Activated T-helper 9 cell treated with anti-CD3 and anti-CD28 coated beads, Interleukin-2, amount 50 U/mL, for 16 hours (primary cell): ENCODE data around the gene CRYBG1.
"Not testable (repeated sequence)": the region's sequence is repeated elsewhere in the genome, so short reads cannot be mapped to it uniquely, and the experiment has no call there.

Experiments
- DNase-seq: peaks from one replicate; pipeline ENCODE4 v3.0.0-alpha.2; 2020; ENCODE audit warnings: low read depth

CRYBG1 gene

GRCh38 chr6:106588937-106589336, 228.4 kb downstream of the CRYBG1 start:
- not testable (repeated sequence) for DNase-seq

GRCh38 chr6:106591111-106591825, 230.8 kb downstream of the CRYBG1 start:
- no peak for DNase-seq

- DNase-seq, result no peak
Observed at GRCh38 chr6:106599440-106599839, 238.9 kb downstream of the CRYBG1 start.

- no peak for DNase-seq
Observed at GRCh38 chr6:106600329-106600728, 239.8 kb downstream of the CRYBG1 start.

- DNase-seq, result no peak
Observed at GRCh38 chr6:106608080-106608668, 247.7 kb downstream of the CRYBG1 start.

- no peak for DNase-seq
Observed at GRCh38 chr6:106609699-106610098, 249.2 kb downstream of the CRYBG1 start.

GRCh38 chr6:106611030-106611429, 250.5 kb downstream of the CRYBG1 start:
- DNase-seq, result no peak

GRCh38 chr6:106612671-106613416, 252.3 kb downstream of the CRYBG1 start:
- DNase-seq, result no peak

- no peak for DNase-seq
Observed at GRCh38 chr6:106613590-106613989, 253.1 kb downstream of the CRYBG1 start.

GRCh38 chr6:106614166-106614565, 253.6 kb downstream of the CRYBG1 start:
- DNase-seq, result no peak

GRCh38 chr6:106614592-106615257, 254.2 kb downstream of the CRYBG1 start:
- DNase-seq, result no peak

- no peak for DNase-seq
Observed at GRCh38 chr6:106617302-106617701, 256.8 kb downstream of the CRYBG1 start.

GRCh38 chr6:106617857-106618256, 257.3 kb downstream of the CRYBG1 start:
- no peak for DNase-seq

- DNase-seq, result no peak
Observed at GRCh38 chr6:106618324-106618723, 257.8 kb downstream of the CRYBG1 start.

- no peak for DNase-seq
Observed at GRCh38 chr6:106619223-106619622, 258.7 kb downstream of the CRYBG1 start.

GRCh38 chr6:106620931-106621672, 260.6 kb downstream of the CRYBG1 start:
- no peak for DNase-seq
